ENCODE results near the gene COPG2. TPM values are rescaled to one million over a fixed set of nuclear protein-coding genes. Genes with fewer than 3 reads are reported as not detected.

The COPG2 gene
- total RNA-seq, 1 experiment from 2014 or later = 36.0 TPM

DNA sequence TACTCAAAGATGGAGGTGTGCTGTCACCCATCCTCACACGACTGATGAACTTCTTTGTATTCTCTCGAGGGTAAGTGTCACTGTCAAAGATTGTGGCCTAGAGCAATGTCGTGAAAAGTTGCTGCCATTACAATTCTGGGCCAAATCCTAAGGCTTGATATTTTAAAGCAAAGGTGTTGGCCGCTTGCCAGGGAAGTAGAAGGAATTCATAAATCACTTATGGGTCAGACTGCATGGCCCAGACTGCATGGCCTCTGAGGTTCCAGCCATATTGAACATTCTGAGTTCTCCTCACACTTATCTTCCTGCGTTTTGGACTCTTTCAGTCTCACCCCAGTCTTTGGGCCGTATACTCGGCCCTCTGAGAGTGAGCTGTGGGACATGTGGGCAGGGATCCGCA is 168.1 kb downstream of the COPG2 start:
- H3K79me2 ChIP-seq (ENCODE audit: low read length) = no peaks in the 10 kb centered on the region
- no peaks in the 10 kb centered on the region for H3K9me2 ChIP-seq (replicated peaks; ENCODE audit: insufficient read depth, low read length)
- no peak overlapping the region for H3K4me2 ChIP-seq (ENCODE audit: low read depth, low read length, poor library complexity, severe bottlenecking)
- peaks cover 7% of the 10 kb centered on the region; the same call in 1 of the 2 replicates for H3K36me3 ChIP-seq (ENCODE audit: insufficient read depth, low read length)
- H3K9me3 ChIP-seq (ENCODE audit: low read length) = no peaks in the 10 kb centered on the region
- H3K27ac ChIP-seq (ENCODE audit: low read length) = no peak overlapping the region
- H3K4me1 ChIP-seq (ENCODE audit: low read length) = no peaks in the 10 kb centered on the region
- no peak overlapping the region for H2AFZ ChIP-seq (ENCODE audit: low read length)
- no peaks in the 10 kb centered on the region for H4K20me1 ChIP-seq (ENCODE audit: insufficient read depth, low read depth, low read length)
- DNase-seq = no peak
- no peaks in the 10 kb centered on the region for H3K27me3 ChIP-seq (ENCODE audit: low read length)
- no peak overlapping the region for H3K4me3 ChIP-seq (ENCODE audit: low read length)
- H3K9ac ChIP-seq (ENCODE audit: low read length) = no peak overlapping the region

DNA sequence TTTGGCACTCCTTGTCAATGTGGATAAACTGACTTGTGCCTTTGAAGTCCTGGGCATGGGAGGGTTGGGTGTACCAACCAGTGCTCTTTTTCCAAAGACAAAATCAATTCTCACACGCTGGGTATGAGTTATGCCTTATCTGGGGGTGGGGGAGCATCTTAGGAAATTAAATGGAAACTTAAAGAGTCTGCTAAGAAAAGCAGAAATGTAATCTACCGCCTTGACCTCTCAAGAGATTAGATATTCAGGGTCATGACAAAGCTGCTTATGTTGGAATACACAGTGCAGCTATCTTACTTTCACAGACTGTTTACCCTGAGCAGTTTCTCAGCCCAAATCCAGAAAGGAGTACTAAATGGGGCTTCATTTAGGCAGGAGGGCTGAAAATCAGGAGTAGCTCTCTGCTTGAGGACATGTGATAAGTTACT is 174.1 kb downstream of the COPG2 start:
- no peaks in the 10 kb centered on the region for H3K27me3 ChIP-seq (ENCODE audit: low read length)
- no peak overlapping the region for H3K9ac ChIP-seq (ENCODE audit: low read length)
- H3K4me1 ChIP-seq (ENCODE audit: low read length) = no peaks in the 10 kb centered on the region
- H3K4me2 ChIP-seq (ENCODE audit: low read depth, low read length, poor library complexity, severe bottlenecking) = no peak overlapping the region
- H3K4me3 ChIP-seq (ENCODE audit: low read length) = no peak overlapping the region
- H3K36me3 ChIP-seq (ENCODE audit: insufficient read depth, low read length) = no peaks in the 10 kb centered on the region; the same call in 1 of the 2 replicates
- H3K27ac ChIP-seq (ENCODE audit: low read length) = no peak overlapping the region
- DNase-seq = no peak
- no peaks in the 10 kb centered on the region for H3K9me2 ChIP-seq (replicated peaks; ENCODE audit: insufficient read depth, low read length)
- no peak overlapping the region for H2AFZ ChIP-seq (ENCODE audit: low read length)
- H3K79me2 ChIP-seq (ENCODE audit: low read length) = peaks cover 39% of the 10 kb centered on the region
- H4K20me1 ChIP-seq (ENCODE audit: insufficient read depth, low read depth, low read length) = no peaks in the 10 kb centered on the region
- H3K9me3 ChIP-seq (ENCODE audit: low read length) = no peaks in the 10 kb centered on the region; the same call in 1 of the 2 replicates

DNA sequence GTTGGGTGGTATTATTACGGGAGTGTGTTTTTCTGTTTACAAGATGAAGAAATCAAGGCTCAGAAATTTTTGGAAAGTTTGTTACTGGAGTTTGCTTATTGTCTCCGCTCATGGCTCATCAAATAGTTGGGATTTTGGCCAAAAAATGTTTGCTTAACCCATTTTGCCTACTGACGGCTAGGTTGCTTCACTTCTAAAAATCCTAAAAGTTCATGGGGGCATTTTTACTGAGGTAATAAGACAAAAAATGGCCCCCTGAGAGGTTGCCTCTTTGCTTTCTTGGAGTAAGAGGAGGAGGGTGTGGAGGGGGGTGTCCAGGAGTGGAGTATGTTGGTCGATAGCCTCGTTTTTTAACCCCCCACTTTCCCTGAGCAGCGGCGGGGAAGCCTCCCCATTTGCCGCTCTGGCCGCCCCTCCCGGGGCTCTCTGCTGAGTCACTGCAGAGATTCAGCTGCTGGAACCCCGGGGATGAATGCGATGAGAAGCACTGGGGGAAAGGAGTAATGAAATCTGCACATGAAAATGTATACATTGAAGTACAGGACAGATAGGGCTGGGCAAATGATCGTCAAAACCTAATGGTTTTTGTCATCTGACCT is 175.2 kb downstream of the COPG2 start:
- no peak overlapping the region for H2AFZ ChIP-seq (ENCODE audit: low read length)

DNA sequence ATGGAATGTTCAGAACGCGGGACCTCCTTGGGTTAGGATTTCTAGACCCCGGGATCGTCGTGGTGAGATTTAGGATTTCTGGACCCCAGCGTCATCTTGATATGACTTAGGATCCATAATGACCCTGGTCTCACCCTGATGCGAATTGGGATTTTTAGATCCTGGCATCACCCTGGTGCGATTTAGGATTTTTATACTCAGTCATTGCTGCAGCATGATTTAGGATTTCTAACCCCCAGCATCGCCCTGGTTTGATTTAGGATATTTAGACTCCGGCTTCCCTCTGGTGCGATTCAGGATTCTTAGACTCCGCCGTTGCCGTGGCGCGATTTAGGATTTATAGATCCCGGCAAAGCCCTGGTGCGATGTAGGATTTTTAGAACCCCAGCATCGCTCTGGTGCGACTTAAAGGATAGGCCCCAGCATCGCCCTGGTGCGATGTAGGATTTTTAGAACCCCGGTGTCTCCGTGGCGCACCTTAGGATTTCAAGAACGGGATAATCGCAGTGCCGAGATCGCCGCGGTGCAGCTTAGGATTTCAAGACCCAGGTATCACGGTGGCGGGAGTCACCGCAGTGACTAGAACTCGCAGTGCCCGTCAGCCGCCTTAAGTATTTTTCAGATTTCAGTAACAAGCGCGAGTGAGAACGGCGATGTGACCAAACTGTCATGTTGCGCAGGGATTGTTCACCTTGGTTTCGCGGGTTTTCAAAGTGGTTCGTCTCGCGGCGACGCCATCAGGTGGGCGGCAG is 175.8 kb downstream of the COPG2 start:
- no peak overlapping the region for H2AFZ ChIP-seq (ENCODE audit: low read length)
- no peak overlapping the region for H3K9ac ChIP-seq (ENCODE audit: low read length)
- H3K36me3 ChIP-seq (ENCODE audit: insufficient read depth, low read length) = no peaks in the 10 kb centered on the region; the same call in 1 of the 2 replicates
- peaks cover 43% of the 10 kb centered on the region for H3K79me2 ChIP-seq (ENCODE audit: low read length)
- no peak overlapping the region for H3K27ac ChIP-seq (ENCODE audit: low read length)
- H3K27me3 ChIP-seq (ENCODE audit: low read length) = no peaks in the 10 kb centered on the region
- H3K4me1 ChIP-seq (ENCODE audit: low read length) = peaks cover 6% of the 10 kb centered on the region
- H3K4me2 ChIP-seq (ENCODE audit: low read depth, low read length, poor library complexity, severe bottlenecking) = no peak overlapping the region
- H4K20me1 ChIP-seq (ENCODE audit: insufficient read depth, low read depth, low read length) = no peaks in the 10 kb centered on the region
- H3K9me3 ChIP-seq (ENCODE audit: low read length) = no peaks in the 10 kb centered on the region; the same call in 1 of the 2 replicates
- H3K9me2 ChIP-seq (replicated peaks; ENCODE audit: insufficient read depth, low read length) = no peaks in the 10 kb centered on the region
- H3K4me3 ChIP-seq (ENCODE audit: low read length) = no peak overlapping the region
- DNase-seq = no peak

More for the DNA sequence above, 175.2 kb downstream of the COPG2 start:
- H3K4me3 ChIP-seq (ENCODE audit: low read length) = no peak overlapping the region
- no peaks in the 10 kb centered on the region for H3K27me3 ChIP-seq (ENCODE audit: low read length)
- no peak for DNase-seq
- H3K9me3 ChIP-seq (ENCODE audit: low read length) = no peaks in the 10 kb centered on the region; the same call in 1 of the 2 replicates
- H3K4me1 ChIP-seq (ENCODE audit: low read length) = peaks cover 5% of the 10 kb centered on the region
- H3K9ac ChIP-seq (ENCODE audit: low read length) = no peak overlapping the region
- no peaks in the 10 kb centered on the region; the same call in 1 of the 2 replicates for H3K36me3 ChIP-seq (ENCODE audit: insufficient read depth, low read length)
- H3K27ac ChIP-seq (ENCODE audit: low read length) = no peak overlapping the region
- no peak overlapping the region for H3K4me2 ChIP-seq (ENCODE audit: low read depth, low read length, poor library complexity, severe bottlenecking)
- no peaks in the 10 kb centered on the region for H4K20me1 ChIP-seq (ENCODE audit: insufficient read depth, low read depth, low read length)
- peaks cover 43% of the 10 kb centered on the region for H3K79me2 ChIP-seq (ENCODE audit: low read length)
- H3K9me2 ChIP-seq (replicated peaks; ENCODE audit: insufficient read depth, low read length) = no peaks in the 10 kb centered on the region

DNA sequence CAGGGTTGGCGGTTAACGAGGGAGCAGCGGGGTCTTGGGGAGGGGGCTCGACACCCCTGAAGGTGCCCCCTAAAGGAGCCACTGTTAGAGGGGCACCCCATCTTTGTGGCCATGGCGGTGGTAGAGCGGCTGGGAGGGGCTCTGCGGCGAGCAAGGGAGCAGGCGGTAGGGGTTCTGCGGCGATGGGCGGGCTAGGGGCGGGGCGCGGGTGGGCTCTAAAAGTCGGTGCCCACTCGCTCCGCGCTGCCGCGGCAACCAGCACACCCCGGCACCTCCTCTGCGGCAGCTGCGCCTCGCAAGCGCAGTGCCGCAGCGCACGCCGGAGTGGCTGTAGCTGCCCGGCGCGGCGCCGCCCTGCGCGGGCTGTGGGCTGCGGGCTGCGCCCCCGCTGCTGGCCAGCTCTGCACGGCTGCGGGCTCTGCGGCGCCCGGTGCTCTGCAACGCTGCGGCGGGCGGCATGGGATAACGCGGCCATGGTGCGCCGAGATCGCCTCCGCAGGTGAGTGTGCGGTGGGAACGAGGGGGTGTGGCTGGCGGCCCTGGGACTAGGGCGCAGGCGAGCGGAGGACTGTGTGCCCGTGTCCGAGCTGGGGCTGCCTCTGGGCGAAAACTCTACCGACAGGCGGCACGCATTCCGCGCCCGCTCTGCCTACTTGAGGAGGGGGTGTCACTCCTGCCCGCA is 176.6 kb downstream of the COPG2 start, which contains the start of gene MEST:
Gene MEST (plus strand): TSS at position 245 of the 682 bp plus-strand sequence. CDS start 229 bp downstream, at position 474.
- H3K27me3 ChIP-seq (ENCODE audit: low read length) = no peaks in the 10 kb centered on the region
- H3K4me2 ChIP-seq (ENCODE audit: low read depth, low read length, poor library complexity, severe bottlenecking) = no peak within 1 kb of the TSS
- no peak for DNase-seq

DNA sequence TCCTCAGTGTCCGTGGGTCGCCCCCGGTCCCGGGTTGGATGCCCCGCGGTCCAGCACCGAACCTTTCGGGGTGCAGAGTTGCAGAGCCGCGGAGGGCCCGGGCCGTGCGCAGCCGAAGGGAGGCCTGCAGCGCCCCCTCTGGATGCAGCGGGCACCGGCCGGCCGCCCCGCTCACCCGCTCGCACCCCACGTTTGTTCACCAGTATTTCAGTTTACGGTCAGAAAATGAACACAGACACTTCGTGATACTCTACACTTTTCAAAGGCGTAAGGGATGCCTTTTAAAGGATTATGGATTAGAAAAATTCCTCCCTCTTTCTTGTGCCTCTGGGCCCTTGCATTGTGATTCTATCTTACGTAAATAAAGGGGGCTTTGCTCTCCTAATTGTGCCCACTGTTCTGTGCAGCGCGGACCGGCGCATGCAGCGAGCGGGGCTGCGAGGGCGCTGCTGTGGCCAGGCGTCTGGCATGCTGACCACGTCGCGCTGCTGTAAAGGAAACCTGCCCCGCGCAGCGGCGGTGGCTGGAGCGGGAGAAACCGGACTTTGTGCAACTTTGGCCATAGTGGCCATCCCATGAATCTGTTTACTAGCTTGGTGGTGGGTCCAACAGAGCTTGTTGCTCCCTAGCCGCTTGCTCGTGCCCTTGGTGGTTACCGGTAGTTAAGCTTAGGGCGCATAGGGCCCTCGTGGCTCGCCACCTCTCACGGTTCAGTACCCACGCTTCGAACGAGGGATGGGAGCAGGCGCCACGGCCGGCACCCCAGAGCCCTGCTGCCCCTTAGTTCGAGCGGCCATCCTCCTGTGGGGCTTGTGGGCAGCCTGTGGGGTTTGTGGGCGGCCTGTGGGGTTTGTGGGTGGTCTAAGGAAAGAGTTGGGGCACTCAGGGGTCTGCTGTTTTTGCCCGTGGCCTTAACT is 177.4 kb downstream of the COPG2 start:
- no peak overlapping the region for H2AFZ ChIP-seq (ENCODE audit: low read length)
- no peak overlapping the region for H3K4me3 ChIP-seq (ENCODE audit: low read length)
- no peaks in the 10 kb centered on the region for H4K20me1 ChIP-seq (ENCODE audit: insufficient read depth, low read depth, low read length)
- DNase-seq = no peak
- peaks cover 20% of the 10 kb centered on the region for H3K4me1 ChIP-seq (ENCODE audit: low read length)
- H3K79me2 ChIP-seq (ENCODE audit: low read length) = peaks cover 56% of the 10 kb centered on the region
- no peak overlapping the region for H3K9ac ChIP-seq (ENCODE audit: low read length)
- no peaks in the 10 kb centered on the region for H3K27me3 ChIP-seq (ENCODE audit: low read length)
- H3K4me2 ChIP-seq (ENCODE audit: low read depth, low read length, poor library complexity, severe bottlenecking) = no peak overlapping the region
- no peaks in the 10 kb centered on the region; the same call in 1 of the 2 replicates for H3K9me3 ChIP-seq (ENCODE audit: low read length)
- no peak overlapping the region for H3K27ac ChIP-seq (ENCODE audit: low read length)
- H3K9me2 ChIP-seq (replicated peaks; ENCODE audit: insufficient read depth, low read length) = no peaks in the 10 kb centered on the region
- H3K36me3 ChIP-seq (ENCODE audit: insufficient read depth, low read length) = no peaks in the 10 kb centered on the region

More for the DNA sequence above, 176.6 kb downstream of the COPG2 start, which contains the start of gene MEST:
- Histone ChIP-seq H3K4me3 (ENCODE audit: low read length) (no peak within 1 kb of the TSS), H3K9ac (ENCODE audit: low read length) (no peak within 1 kb of the TSS), H4K20me1 (ENCODE audit: insufficient read depth, low read depth, low read length) (no peaks in the 10 kb centered on the region), H3K27ac (ENCODE audit: low read length) (no peak within 1 kb of the TSS), H3K36me3 (ENCODE audit: insufficient read depth, low read length) (no peaks in the 10 kb centered on the region; the same call in 1 of the 2 replicates), H3K9me3 (ENCODE audit: low read length) (no peaks in the 10 kb centered on the region; the same call in 1 of the 2 replicates), H3K79me2 (ENCODE audit: low read length) (peaks cover 49% of the 10 kb centered on the region), H3K9me2 (replicated peaks; ENCODE audit: insufficient read depth, low read length) (no peaks in the 10 kb centered on the region), H2AFZ (ENCODE audit: low read length) (no peak within 1 kb of the TSS), H3K4me1 (ENCODE audit: low read length) (peaks cover 12% of the 10 kb centered on the region)

DNA sequence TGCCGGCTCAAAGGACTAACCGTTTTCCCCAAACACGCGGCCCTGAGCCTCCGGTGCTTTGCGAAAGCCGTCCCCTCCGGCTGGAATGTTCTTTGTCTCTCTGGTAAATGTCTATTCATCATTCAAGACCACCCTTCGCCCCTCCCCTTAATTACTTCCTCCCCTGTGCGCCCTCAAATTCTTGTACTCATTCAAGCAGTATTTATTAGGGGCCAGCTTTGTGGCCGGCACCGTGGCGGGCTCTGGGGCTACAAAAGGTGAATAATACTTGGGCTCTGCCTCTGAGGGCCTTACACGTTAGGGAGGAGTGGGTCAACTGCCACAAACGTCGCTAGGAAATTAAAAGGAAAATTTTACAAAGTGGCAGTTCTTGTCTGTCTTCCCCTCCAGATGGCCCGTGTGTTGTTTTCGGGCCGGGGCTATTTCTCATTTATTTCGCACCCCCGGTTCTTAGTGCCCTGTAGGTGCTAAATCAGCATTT is 178.2 kb downstream of the COPG2 start:
- no peak overlapping the region for H3K9ac ChIP-seq (ENCODE audit: low read length)
- H3K4me3 ChIP-seq (ENCODE audit: low read length) = no peak overlapping the region
- H4K20me1 ChIP-seq (ENCODE audit: insufficient read depth, low read depth, low read length) = no peaks in the 10 kb centered on the region
- H3K27me3 ChIP-seq (ENCODE audit: low read length) = no peaks in the 10 kb centered on the region
- H3K27ac ChIP-seq (ENCODE audit: low read length) = no peak overlapping the region
- no peaks in the 10 kb centered on the region for H3K9me2 ChIP-seq (replicated peaks; ENCODE audit: insufficient read depth, low read length)
- no peaks in the 10 kb centered on the region; the same call in 1 of the 2 replicates for H3K9me3 ChIP-seq (ENCODE audit: low read length)
- no peak overlapping the region for H3K4me2 ChIP-seq (ENCODE audit: low read depth, low read length, poor library complexity, severe bottlenecking)
- peaks cover 56% of the 10 kb centered on the region for H3K79me2 ChIP-seq (ENCODE audit: low read length)
- no peak for DNase-seq
- H3K4me1 ChIP-seq (ENCODE audit: low read length) = peaks cover 21% of the 10 kb centered on the region
- H3K36me3 ChIP-seq (ENCODE audit: insufficient read depth, low read length) = no peaks in the 10 kb centered on the region
- H2AFZ ChIP-seq (ENCODE audit: low read length) = no peak overlapping the region
